ENCODE results near the gene INHBB.
"Not testable (repeated sequence)": the region's sequence is repeated elsewhere in the genome, so short reads cannot be mapped to it uniquely, and the experiment has no call there.

Gene INHBB

DNA sequence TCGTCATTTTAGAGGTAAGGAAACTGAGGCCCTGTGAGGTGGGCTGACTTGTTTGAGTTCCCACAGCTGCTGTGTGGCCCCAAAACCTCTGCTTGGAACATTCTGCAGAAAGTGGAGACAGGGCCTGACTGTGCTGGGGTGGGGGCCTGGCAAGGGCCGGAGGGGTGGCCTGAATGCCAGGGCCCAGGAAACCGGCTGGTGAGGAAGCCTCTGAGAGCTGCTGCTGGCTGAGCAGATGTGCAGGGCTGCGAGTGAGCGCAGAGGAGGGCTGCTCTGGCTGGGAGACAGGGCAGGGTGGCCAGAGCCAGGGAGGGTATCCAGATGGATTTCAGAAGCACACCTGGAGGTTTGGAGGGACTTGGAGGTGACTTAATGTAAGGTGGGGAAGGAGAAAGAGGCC is 29.9 kb upstream of the INHBB start:
- WGBS, 2 experiments (ENCODE audit: insufficient coverage in 2 of 2), result 91 to 96% methylated on average over 4 to 5 of the region's 5 CpGs
- H3K9me3 ChIP-seq (ENCODE audit: control insufficient read depth, low read length), result no peaks in the 10 kb centered on the region
- no peak overlapping the region for H3K27ac ChIP-seq (ENCODE audit: low read depth, low read length, severe bottlenecking)
- no peaks in the 10 kb centered on the region for H3K36me3 ChIP-seq (ENCODE audit: control insufficient read depth, insufficient read depth, low read length)
- H3K4me3 ChIP-seq (ENCODE audit: extremely low read depth, insufficient read depth, low read length, poor library complexity, severe bottlenecking), result no peak overlapping the region
- H3K4me1 ChIP-seq (ENCODE audit: control insufficient read depth, insufficient read depth, low read length, poor library complexity, severe bottlenecking), result peaks cover 7% of the 10 kb centered on the region

DNA sequence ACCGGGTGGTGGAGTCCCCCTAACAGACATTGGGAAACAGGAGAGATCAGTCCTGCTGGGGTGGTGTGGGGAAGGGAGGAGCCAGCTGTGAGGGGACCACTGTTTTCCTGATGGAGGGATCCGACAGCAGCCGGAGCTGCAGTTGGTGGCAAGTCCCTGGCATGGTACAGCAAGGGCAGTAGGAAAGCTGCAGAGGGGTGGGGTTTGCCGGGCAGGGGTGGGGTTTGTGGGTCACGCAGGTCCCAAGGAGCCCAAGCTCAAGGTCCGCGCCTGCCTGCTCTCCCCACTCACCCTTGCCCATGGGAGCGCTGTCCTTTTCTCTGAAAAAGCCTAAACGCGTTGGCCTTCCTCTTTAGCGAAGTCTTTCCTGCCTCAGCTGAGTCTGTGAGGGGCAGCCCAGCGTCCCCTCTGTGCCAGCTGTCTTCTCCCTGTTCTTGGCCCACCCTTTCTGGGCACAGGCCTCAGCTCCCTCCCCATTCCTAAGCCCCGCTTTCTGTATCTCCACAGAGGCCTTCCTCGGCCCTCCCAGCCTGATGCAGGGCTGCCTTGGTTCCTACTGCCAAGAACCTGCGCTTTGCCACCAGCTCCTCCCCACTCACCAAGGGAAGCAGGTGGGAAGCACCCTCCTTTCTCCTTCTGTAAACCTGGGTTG is 29.3 kb upstream of the INHBB start:
- 79 to 93% methylated on average over 10 to 12 of the region's 15 CpGs for WGBS, 2 experiments (ENCODE audit: insufficient coverage in 2 of 2)
- no peaks in the 10 kb centered on the region for H3K9me3 ChIP-seq (ENCODE audit: control insufficient read depth, low read length)
- peaks cover 7% of the 10 kb centered on the region for H3K4me1 ChIP-seq (ENCODE audit: control insufficient read depth, insufficient read depth, low read length, poor library complexity, severe bottlenecking)
- no peaks in the 10 kb centered on the region for H3K36me3 ChIP-seq (ENCODE audit: control insufficient read depth, insufficient read depth, low read length)
- H3K4me3 ChIP-seq (ENCODE audit: extremely low read depth, insufficient read depth, low read length, poor library complexity, severe bottlenecking), result no peak overlapping the region
- no peak overlapping the region for H3K27ac ChIP-seq (ENCODE audit: low read depth, low read length, severe bottlenecking)

DNA sequence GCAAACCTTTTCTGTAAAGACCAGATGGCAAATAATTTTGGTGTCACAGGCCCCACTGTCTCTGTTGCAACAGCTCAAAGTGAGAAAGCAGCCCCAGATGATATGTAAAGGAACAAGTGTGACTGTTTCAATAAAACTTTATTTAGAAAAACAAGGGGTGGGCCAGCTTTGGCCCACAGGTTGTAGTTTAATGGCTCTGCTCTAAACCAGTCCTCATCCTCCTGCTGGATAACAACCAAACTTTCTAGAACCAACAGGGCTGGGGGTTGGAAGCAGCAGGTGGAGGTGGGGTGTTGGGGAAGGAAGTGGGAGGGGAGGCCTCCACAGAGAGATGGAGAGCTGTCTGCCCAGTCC is 28.8 kb upstream of the INHBB start:
- Histone ChIP-seq H3K4me1 (ENCODE audit: control insufficient read depth, insufficient read depth, low read length, poor library complexity, severe bottlenecking) (peaks cover 7% of the 10 kb centered on the region), H3K9me3 (ENCODE audit: control insufficient read depth, low read length) (no peaks in the 10 kb centered on the region), H3K36me3 (ENCODE audit: control insufficient read depth, insufficient read depth, low read length) (no peaks in the 10 kb centered on the region), H3K4me3 (ENCODE audit: extremely low read depth, insufficient read depth, low read length, poor library complexity, severe bottlenecking) (no peak overlapping the region), H3K27ac (ENCODE audit: low read depth, low read length, severe bottlenecking) (no peak overlapping the region)

DNA sequence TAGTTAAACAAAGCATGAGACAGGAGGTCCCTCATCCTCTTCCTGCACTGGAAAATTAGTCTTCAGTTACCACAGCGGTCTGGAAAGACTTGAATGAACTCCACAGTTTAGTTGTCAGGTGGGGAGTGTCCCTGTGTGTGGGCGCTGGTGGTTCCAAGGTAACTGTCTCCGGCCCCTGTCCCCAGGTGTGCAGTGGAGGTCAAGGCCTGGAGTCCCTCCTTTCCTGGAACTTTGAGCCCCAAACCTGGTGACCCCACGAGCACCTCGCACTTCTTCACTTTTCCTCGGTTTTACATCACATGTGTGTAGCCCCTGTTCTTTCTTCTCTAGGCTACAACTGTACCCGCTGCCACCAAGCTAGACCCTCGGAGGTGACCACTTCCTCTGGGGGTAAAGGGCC is 28.0 kb upstream of the INHBB start:
- no peaks in the 10 kb centered on the region for H3K36me3 ChIP-seq (ENCODE audit: control insufficient read depth, insufficient read depth, low read length)
- 91 to 96% methylated on average over 4 to 7 of the region's 8 CpGs for WGBS, 2 experiments (ENCODE audit: insufficient coverage in 2 of 2)
- H3K4me3 ChIP-seq (ENCODE audit: extremely low read depth, insufficient read depth, low read length, poor library complexity, severe bottlenecking), result no peak overlapping the region
- H3K4me1 ChIP-seq (ENCODE audit: control insufficient read depth, insufficient read depth, low read length, poor library complexity, severe bottlenecking), result peaks cover 4% of the 10 kb centered on the region
- H3K27ac ChIP-seq (ENCODE audit: low read depth, low read length, severe bottlenecking), result no peak overlapping the region
- no peaks in the 10 kb centered on the region for H3K9me3 ChIP-seq (ENCODE audit: control insufficient read depth, low read length)

DNA sequence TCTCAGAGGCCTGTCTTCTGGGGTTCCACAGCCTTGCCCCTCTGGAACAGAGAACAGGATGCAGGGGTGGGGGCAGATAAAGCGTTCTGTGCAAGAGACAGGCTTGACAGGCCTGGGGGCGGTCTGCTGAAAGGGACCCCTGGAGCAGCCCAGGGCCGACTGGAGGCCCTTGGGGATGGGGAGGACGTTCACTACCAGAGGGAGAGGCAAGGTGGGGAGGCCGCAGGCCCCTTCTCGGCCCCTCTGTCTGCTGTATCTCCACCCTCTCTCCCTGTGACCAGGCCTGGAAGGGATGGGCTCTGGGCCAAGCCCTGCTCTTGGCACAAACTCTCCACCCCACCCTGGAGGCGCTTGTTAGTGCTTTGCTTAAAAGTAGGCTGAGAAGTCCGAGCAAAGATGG is 27.3 kb upstream of the INHBB start:
- H3K4me1 ChIP-seq (ENCODE audit: control insufficient read depth, insufficient read depth, low read length, poor library complexity, severe bottlenecking), result peaks cover 4% of the 10 kb centered on the region
- no peaks in the 10 kb centered on the region for H3K9me3 ChIP-seq (ENCODE audit: control insufficient read depth, low read length)
- no peaks in the 10 kb centered on the region for H3K36me3 ChIP-seq (ENCODE audit: control insufficient read depth, insufficient read depth, low read length)
- H3K4me3 ChIP-seq (ENCODE audit: extremely low read depth, insufficient read depth, low read length, poor library complexity, severe bottlenecking), result no peak overlapping the region
- 79 to 80% methylated on average over 3 to 4 of the region's 8 CpGs for WGBS, 2 experiments (ENCODE audit: insufficient coverage in 2 of 2)
- H3K27ac ChIP-seq (ENCODE audit: low read depth, low read length, severe bottlenecking), result no peak overlapping the region

DNA sequence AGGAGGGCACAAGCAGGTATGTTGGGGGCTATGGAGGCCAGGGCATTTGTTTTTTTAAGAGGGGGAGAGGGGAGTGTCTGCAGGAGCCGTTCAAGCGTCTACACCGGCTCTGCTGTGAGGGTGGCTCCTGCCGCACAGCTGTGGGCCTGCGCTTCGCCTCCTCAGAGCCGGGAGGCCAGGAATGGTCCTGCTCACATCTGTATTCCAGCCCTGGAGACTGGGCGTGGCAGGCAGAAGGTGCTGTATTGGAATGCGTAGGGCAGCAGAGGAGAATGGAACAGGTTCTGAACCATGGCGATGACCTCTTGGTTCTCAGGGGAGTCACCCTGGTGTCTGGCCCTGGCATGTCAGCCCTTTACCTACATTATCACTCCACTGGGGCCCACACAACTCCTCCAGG is 26.8 kb upstream of the INHBB start:
- WGBS, 2 experiments (ENCODE audit: insufficient coverage in 2 of 2), result 94 to 95% methylated on average over 9 of the region's 10 CpGs
- Histone ChIP-seq H3K4me3 (ENCODE audit: extremely low read depth, insufficient read depth, low read length, poor library complexity, severe bottlenecking) (no peak overlapping the region), H3K4me1 (ENCODE audit: control insufficient read depth, insufficient read depth, low read length, poor library complexity, severe bottlenecking) (peaks cover 4% of the 10 kb centered on the region), H3K27ac (ENCODE audit: low read depth, low read length, severe bottlenecking) (no peak overlapping the region), H3K36me3 (ENCODE audit: control insufficient read depth, insufficient read depth, low read length) (no peaks in the 10 kb centered on the region), H3K9me3 (ENCODE audit: control insufficient read depth, low read length) (no peaks in the 10 kb centered on the region)

DNA sequence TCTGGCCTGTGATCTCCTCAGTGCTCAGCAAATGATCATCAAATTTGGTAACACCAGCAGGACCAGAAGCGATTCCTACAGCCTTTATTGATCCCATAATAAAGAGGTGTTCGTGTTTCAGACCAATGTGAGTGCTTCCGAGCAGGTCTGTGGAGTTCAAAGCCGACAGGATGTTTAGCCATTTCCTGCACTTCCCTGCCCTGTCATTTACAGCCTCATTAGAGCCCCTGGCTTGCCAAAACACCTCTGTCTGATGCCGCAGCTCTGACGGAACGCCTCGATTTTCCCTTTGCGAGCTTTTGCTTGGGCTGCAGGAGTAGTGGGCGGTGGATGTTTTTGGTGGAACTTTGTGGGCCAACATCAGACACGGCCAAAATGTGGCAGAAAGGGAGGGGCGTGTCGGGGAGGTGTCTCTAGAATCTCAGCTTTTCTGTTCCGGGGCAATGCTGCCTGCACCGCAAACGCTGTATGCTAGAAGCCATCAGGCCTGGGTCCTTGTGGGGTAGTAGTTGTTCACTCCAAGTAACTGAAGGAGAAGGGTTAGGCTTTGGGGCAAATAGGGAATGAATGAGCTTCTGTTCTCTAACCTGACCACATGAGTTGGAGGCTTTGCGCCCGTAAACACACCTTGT is 26.1 kb upstream of the INHBB start:
- H3K9me3 ChIP-seq (ENCODE audit: control insufficient read depth, low read length), result no peaks in the 10 kb centered on the region
- H3K4me3 ChIP-seq (ENCODE audit: extremely low read depth, insufficient read depth, low read length, poor library complexity, severe bottlenecking), result no peak overlapping the region
- no peaks in the 10 kb centered on the region for H3K36me3 ChIP-seq (ENCODE audit: control insufficient read depth, insufficient read depth, low read length)
- 87 to 90% methylated on average over 17 to 18 of the region's 18 CpGs for WGBS, 2 experiments (ENCODE audit: insufficient coverage in 2 of 2)
- no peak overlapping the region for H3K27ac ChIP-seq (ENCODE audit: low read depth, low read length, severe bottlenecking)
- peaks cover 4% of the 10 kb centered on the region for H3K4me1 ChIP-seq (ENCODE audit: control insufficient read depth, insufficient read depth, low read length, poor library complexity, severe bottlenecking)

DNA sequence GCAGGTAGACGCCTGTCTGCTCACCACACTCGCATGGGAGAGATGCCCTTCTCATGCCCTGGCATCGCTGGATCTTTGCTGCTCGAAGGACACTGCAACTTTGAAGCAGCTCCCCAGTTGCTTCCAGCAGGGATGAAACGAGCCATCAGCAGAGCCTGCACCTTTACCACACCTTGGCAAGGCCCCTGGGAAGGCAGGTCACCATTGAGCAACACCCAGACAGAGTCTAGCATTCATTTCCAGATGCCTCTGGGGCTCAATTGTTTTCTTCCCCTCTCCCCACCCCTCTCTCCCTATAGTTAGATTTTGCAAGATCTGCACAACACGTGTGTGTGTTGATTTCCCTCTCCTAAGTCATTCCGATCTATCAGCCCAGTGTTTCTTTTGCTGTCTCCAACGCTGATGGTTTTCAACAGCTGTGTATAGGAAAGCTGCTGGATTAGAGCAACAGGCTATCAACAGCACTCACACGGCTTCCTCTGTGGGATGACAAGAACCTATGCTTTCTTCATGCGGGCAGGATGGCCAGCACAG is 25.6 kb upstream of the INHBB start:
- H3K4me3 ChIP-seq (ENCODE audit: extremely low read depth, insufficient read depth, low read length, poor library complexity, severe bottlenecking), result no peak overlapping the region
- H3K9me3 ChIP-seq (ENCODE audit: control insufficient read depth, low read length), result no peaks in the 10 kb centered on the region
- H3K27ac ChIP-seq (ENCODE audit: low read depth, low read length, severe bottlenecking), result no peak overlapping the region
- H3K4me1 ChIP-seq (ENCODE audit: control insufficient read depth, insufficient read depth, low read length, poor library complexity, severe bottlenecking), result no peaks in the 10 kb centered on the region
- H3K36me3 ChIP-seq (ENCODE audit: control insufficient read depth, insufficient read depth, low read length), result no peaks in the 10 kb centered on the region
- 89 to 90% methylated on average over 9 of the region's 10 CpGs for WGBS, 2 experiments (ENCODE audit: insufficient coverage in 2 of 2)

DNA sequence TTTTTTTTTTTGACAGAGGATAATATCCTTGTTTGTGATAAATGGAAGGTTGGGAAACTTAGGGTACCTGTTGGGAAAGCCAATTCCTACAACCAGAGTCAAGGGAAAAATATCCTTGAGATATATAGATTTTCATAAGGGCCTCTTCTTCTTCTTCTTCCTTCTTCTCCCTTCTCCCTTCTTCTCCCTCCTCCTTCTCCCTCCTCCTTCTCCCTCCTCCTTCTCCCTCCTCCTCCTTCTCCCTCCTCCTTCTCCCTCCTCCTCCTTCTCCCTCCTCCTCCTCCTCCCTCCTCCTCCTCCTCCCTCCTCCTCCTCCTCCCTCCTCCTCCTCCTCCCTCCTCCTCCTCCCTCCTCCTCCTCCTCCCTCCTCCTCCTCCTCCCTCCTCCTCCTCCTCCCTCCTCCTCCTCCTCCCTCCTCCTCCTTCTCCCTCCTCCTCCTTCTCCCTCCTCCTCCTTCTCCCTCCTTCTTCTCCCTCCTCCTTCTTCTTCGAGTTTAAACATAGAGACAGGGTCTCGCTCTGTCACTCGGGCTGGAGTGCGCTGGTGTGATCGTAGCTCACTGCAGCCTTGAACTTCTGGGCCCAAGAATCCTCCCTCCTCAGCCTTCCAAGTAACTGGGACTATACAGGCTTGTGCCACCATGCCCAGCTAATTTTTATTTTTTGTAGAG is 24.9 kb upstream of the INHBB start:
- H3K36me3 ChIP-seq (ENCODE audit: control insufficient read depth, insufficient read depth, low read length); H3K9me3 ChIP-seq (ENCODE audit: control insufficient read depth, low read length); H3K4me3 ChIP-seq (ENCODE audit: extremely low read depth, insufficient read depth, low read length, poor library complexity, severe bottlenecking); H3K27ac ChIP-seq (ENCODE audit: low read depth, low read length, severe bottlenecking); H3K4me1 ChIP-seq (ENCODE audit: control insufficient read depth, insufficient read depth, low read length, poor library complexity, severe bottlenecking): not testable (repeated sequence)
- WGBS, 2 experiments (ENCODE audit: insufficient coverage in 2 of 2), result 87 to 94% methylated on average over 4 to 5 of the region's 5 CpGs

DNA sequence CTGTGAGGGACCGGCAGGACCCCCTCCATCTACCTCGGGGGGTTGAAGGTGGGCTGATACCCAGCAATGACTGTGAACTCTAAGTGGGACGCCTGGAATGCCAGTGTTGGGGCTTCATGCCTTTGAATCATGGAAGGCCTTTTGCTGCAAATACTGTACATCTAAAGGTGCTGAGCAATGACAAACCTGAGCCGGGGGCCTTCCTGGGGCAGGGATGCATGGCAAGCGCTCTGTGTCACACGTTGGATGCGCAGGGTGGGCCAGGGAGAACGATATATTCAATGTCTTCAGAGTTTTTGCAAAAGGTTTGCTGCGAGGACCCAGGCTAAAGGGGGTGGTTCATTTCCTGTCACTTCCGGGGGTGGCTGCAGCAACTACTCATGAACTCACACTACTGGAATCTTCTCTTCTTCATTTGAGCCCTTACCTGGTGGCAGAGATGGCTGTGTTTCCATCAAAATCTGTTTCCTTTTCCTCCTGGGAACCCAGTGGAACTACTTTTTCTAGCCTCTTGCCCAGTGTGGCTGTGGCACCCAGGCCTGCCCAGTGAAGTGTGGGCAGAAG is 24.1 kb upstream of the INHBB start:
- H3K4me1 ChIP-seq (ENCODE audit: control insufficient read depth, insufficient read depth, low read length, poor library complexity, severe bottlenecking), result no peaks in the 10 kb centered on the region
- 89 to 92% methylated on average over 10 of the region's 10 CpGs for WGBS, 2 experiments (ENCODE audit: insufficient coverage in 2 of 2)
- H3K27ac ChIP-seq (ENCODE audit: low read depth, low read length, severe bottlenecking), result no peak overlapping the region
- H3K9me3 ChIP-seq (ENCODE audit: control insufficient read depth, low read length), result no peaks in the 10 kb centered on the region
- H3K36me3 ChIP-seq (ENCODE audit: control insufficient read depth, insufficient read depth, low read length), result no peaks in the 10 kb centered on the region
- H3K4me3 ChIP-seq (ENCODE audit: extremely low read depth, insufficient read depth, low read length, poor library complexity, severe bottlenecking), result no peak overlapping the region

DNA sequence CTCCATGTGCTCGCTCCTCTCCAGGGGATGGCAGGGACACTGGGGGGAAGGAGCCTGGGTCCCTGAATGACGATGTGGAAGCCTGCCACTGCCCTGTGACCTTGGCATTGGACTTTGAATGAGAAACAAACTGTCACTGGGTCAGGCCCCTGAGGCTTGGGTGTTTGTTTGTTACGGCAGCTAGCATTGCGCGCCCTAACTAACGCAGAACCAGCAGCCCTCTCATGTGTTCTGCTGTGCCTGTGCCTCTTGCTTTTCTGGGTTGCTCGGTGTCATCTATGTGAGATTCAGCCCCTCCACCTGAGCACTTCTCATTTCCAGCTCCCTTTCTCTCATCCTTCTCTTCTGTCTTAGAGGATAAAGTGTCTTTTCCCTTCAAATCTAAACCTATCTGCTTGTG is 23.6 kb upstream of the INHBB start:
- WGBS, 2 experiments (ENCODE audit: insufficient coverage in 2 of 2), result 97 to 99% methylated on average over 7 of the region's 7 CpGs
- no peaks in the 10 kb centered on the region for H3K4me1 ChIP-seq (ENCODE audit: control insufficient read depth, insufficient read depth, low read length, poor library complexity, severe bottlenecking)
- no peaks in the 10 kb centered on the region for H3K36me3 ChIP-seq (ENCODE audit: control insufficient read depth, insufficient read depth, low read length)
- no peak overlapping the region for H3K27ac ChIP-seq (ENCODE audit: low read depth, low read length, severe bottlenecking)
- no peaks in the 10 kb centered on the region for H3K9me3 ChIP-seq (ENCODE audit: control insufficient read depth, low read length)
- H3K4me3 ChIP-seq (ENCODE audit: extremely low read depth, insufficient read depth, low read length, poor library complexity, severe bottlenecking), result no peak overlapping the region

Measured in mesodermal cell (in vitro differentiated cells).